Activated CD4-positive, alpha-beta T cell treated with anti-CD3 and anti-CD28 coated beads, Interleukin-10, Interleukin-2, amounts not matched to agents 100 ng/mL and 50 ng/mL, durations not matched to agents 16 hours and 8 hours (primary cell): ENCODE data around the gene POLR2E.
"Not testable (repeated sequence)": the region's sequence is repeated elsewhere in the genome, so short reads cannot be mapped to it uniquely, and the experiment has no call there.

Experiments used
- DNase-seq: peaks from one replicate; pipeline ENCODE4 v3.0.0-alpha.2; 2020

POLR2E gene

DNA sequence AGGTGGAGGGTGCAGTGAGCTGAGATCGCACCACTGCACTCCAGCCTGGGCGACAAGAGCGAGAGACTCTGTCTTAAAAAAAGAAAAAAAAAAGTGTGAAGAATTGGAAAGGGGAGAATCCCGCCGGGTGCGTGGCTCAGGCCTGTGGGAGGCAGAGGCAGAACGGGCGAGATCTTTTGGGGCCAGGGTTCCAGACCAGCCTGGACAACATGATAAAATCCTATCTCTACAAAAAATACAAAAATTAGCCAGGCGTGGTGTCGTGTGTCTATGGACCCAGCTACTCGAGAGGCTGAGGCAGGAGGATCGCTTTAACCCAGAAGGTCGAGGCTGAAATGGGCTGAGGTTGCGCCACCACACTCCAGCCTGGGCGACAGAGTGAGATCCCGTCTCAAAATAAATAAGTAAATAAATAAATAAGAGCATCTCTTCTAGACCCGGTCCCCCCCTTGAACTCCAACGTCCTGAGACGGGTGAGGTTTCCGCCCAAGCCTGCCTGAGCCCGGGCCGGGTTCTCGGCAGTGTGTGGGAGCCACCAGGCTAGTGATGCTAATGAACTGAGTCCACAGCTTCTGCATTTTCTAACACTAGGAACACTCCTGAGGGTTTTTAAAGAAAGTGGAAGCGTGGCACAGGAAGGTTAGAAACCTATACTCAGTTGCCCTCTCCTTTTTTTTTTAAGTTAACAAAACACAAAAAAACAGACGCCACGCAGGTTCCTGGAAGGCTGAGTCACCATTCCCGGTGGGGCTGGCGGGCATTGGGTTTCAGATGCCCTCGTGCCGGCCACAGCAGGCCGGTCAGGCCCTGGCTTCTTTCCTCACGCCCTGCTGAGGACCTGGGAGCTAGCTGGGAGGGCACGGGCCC, 30.7 kb upstream of the POLR2E start:
- DNase-seq: no peak

DNA sequence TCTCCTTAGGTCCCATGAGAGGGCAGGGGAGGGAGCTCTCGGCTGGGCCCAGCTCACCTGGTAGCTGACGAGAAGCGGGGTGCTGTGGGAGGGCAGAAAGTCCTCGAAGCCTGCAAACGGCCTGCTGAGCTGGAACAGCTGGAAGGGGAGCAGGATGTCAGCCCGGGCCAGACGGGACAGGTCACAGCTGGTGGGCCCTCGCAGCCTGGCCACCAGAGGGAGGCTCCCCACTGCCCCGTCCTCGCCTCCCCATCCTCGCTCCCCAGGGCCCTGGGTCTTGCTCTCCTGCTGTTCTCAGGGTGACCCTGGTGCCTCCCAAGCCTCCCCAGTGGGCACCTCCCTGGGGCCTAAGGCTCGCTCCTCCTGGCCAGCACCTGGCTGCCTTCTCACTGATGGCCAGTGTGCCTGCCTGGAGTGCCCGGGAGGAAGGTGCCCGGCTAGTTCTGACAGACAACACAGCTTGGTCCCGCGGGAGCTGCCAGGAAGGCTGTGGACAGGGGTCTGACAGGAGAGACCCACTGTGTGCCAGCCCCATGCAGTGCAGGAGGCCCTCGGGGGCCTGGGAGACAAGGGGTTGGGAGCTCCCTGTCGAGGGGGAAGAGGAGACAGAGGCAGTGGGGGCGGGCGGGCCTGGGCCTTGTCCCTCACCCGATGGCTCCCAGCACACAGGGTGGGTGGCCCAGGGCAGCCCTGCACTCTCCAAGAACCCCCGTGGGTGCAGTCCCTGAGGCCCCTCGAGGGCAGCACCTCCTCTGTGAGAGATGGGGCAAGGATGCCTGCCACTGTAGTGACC, 28.9 kb upstream of the POLR2E start:
- no peak for DNase-seq

GRCh38 chr19:1123381-1123780, 28.2 kb upstream of the POLR2E start:
- DNase-seq: no peak

GRCh38 chr19:1122972-1123363, 27.8 kb upstream of the POLR2E start:
- DNase-seq: peak; percentile 86

GRCh38 chr19:1122021-1122971, 27.1 kb upstream of the POLR2E start:
- no peak for DNase-seq

- DNase-seq: no peak
These were observed 26.2 kb upstream of the POLR2E start for GRCh38 chr19:1121395-1121794.

- DNase-seq: no peak
These were observed 24.5 kb upstream of the POLR2E start for GRCh38 chr19:1119475-1120217.

GRCh38 chr19:1118999-1119398, 23.8 kb upstream of the POLR2E start:
- no peak for DNase-seq

GRCh38 chr19:1117654-1118053, 22.5 kb upstream of the POLR2E start:
- DNase-seq: no peak

GRCh38 chr19:1116726-1117581, 21.8 kb upstream of the POLR2E start:
- no peak for DNase-seq

- no peak for DNase-seq
These were observed 20.7 kb upstream of the POLR2E start for GRCh38 chr19:1115646-1116420.

GRCh38 chr19:1114728-1115127, 19.6 kb upstream of the POLR2E start:
- DNase-seq: not testable (repeated sequence)

GRCh38 chr19:1113986-1114483, 18.9 kb upstream of the POLR2E start:
- DNase-seq: no peak

- peak; percentile 87 for DNase-seq
These were observed 18.1 kb upstream of the POLR2E start for GRCh38 chr19:1113030-1113985.

DNA sequence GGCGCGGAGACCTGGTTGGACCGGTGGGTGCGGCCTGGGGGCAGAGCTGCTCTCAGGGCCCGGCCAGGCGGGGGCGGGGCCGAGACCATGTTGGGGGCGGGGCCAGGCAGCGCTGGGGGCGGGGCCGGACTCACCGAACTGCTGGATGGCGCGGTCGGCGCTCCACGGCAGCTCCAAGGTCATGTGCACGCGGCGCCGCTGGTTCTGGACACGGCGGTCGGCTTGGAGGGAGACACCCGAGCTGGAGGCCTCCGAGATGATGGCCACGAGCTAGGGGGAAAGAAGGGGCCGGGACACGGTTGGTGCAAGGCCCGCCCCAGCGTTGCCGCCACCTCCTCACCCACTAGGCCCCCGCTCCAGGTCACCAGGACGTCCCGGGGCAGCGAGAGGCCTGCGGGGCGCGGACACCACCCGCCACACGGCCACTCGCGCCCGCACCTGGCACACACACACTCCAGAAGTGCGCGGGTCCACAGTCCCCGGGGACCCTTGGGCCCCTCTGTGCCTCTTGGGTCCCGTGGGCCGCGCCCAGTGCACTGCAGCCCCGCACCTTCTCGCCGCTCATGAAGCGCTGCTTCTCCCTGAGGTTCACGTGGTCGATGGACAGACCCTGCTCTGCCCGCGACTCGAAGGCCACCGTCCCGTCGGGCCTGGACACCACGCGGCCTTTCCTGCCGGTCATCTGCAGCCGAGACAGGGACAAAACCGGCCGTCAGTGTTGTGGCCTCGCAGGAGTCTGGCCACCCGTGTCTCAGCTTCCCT, 17.3 kb upstream of the POLR2E start:
- no peak for DNase-seq

GRCh38 chr19:1111641-1112267, 16.6 kb upstream of the POLR2E start:
- no peak for DNase-seq

DNA sequence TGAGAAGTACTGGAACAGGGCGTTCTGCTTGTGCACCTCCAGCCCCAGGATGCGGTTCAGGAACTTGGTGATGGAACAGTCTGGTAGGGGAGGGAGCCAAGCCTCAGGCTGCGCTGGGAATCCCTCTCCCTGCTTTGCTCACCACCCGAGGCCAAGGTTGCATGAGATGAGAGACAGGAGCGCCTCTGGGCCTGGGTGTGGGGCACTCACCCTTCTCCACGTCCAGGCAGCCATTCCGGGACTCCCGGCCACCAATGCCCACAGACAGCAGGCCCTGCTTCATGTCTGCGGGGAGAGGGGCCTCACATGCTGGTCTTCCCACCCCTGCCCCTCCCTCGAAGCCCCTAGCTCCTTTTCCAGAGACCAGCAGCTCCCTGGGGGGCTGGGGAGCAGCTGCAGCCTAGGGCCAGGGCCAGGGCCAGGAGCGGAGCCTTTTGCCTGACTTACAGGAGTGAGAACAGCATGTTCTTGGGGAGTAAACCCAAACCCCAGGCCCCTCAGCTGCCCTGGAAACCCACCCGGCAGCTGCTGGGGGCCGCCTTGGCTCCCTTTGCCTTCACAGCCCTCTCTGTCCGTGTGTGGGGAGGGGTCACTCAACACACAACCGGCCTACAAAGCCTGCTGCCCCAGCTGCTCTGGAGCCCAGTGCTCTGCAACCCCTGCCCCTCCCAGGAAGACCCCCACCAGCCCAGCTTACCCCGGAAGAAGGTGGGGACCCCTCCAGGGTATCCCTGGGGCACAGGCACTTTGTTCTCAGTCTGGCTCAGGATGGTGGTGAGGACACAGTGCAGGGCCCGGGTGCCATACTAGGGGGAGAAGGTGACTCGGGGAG, 15.8 kb upstream of the POLR2E start:
- no peak for DNase-seq
